ENCODE data around the gene CAPN12. TPM values are rescaled to one million over a fixed set of nuclear protein-coding genes. Genes with fewer than 3 reads are reported as not detected.
A peak's percentile ranks its signal among the peaks of the same experiment; 100 is the strongest.

CAPN12 gene
- total RNA-seq, 1 experiment from 2014 or later, result 8.8 TPM

DNA sequence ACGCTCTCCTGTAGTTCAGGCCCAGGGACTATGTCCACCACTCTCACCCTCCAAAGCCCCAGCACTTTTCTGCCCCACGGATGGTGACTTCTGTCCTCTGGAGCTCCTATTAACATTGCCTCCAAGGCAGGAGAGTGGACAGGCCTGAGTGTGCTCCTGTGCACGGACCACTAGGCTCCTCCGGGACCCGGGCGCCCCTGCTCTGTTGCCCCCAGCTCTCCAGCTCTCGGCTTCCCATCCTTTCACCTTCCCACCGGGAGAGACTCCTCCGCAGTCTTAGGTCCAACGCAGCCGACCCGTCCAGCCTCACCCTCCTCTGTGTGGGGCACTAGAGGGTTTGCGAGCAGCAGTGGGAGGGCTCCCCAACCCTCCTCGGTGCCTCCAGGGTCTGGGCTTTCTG lies 30.4 kb downstream of the CAPN12 start (continued):
- TF ChIP-seq TCF7L2 (IDR thresholded peaks at IDR 0.05; ENCODE audit: borderline replicate concordance, extremely low read depth, insufficient read depth, insufficient read length), result no peak
- TF ChIP-seq ZFX (IDR thresholded peaks at IDR 0.05), result no peak

DNA sequence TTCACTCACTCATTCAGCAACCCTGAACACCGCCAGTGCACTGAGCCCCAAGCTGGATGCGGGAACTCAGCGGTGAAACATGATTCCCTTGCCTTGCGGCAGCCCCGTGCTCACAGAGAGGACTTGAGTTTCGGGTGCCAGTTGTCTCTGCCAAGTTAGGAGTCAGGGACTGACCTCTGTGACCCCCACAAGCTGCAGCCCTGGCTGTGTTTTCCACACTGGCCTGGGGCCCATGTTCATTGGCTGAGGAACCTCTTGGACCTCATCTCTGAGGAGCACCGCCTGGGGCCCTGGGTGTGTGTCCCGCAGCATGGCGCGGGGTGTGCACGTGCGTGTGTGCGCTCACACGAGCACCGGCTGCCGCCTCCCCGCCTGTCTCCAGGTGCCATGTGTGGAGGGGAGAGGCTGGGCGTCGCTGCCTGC lies 31.0 kb downstream of the CAPN12 start:
- no peak for TF ChIP-seq ELF1 (IDR thresholded peaks at IDR 0.05; ENCODE audit: borderline replicate concordance, low read depth)
- TF ChIP-seq POLR2AphosphoS5 (IDR thresholded peaks at IDR 0.05; ENCODE audit: low read depth, low read length), result 0 out of 2 replicates have a peak, but pooled peaks have one; percentile 3
- ChIA-PET CTCF (no interaction called here), POLR2A (no interaction called here), RAD21 (ENCODE audit: low non-redundant PET in 1 of 2, low total read pairs in 2 of 2, uncharacterized antibody in 2 of 2, unreplicated experiment in 2 of 2) (no interaction called here)
- H3K9me2 ChIP-seq (ENCODE audit: insufficient read depth), result no peaks in the 10 kb centered on the region
- H3K9ac ChIP-seq (ENCODE audit: low read length), result no peak overlapping the region
- DNase-seq (ENCODE audit: low read depth, low spot score), result no peak
- BruUV-seq (replicated peaks), result no TSS peak
- intact Hi-C loops (cut with micrococcal nuclease), result no loop called here
- peaks cover 26% of the 10 kb centered on the region; the same call in 1 of the 2 replicates for H3K79me2 ChIP-seq (ENCODE audit: insufficient read depth, low read length)
- no peaks in the 10 kb centered on the region for H3K9me3 ChIP-seq (ENCODE audit: control insufficient read depth in 1 of 2, insufficient read depth in 1 of 2, low read depth in 1 of 2, low read length in 2 of 2)
- no peak overlapping the region for H3K4me2 ChIP-seq (ENCODE audit: low read length)
- no peak overlapping the region for H3K27ac ChIP-seq (ENCODE audit: low read depth, low read length)
- H4K20me1 ChIP-seq (ENCODE audit: insufficient read depth), result no peaks in the 10 kb centered on the region
- no peaks in the 10 kb centered on the region for H3K27me3 ChIP-seq (ENCODE audit: insufficient read depth, low read length)
- no peak overlapping the region for H3K4me3 ChIP-seq (replicated peaks in 1 of 2; ENCODE audit: low read depth in 1 of 2, low read length in 2 of 2)
- no peak for ATAC-seq
- H2AFZ ChIP-seq (ENCODE audit: low read depth, low read length, poor library complexity, severe bottlenecking), result no peak overlapping the region
- peaks cover 39 to 74% of the 10 kb centered on the region in 2 experiments for H3K36me3 ChIP-seq (ENCODE audit: control insufficient read depth in 1 of 2, insufficient read depth in 2 of 2, low read length in 2 of 2)
- no peaks in the 10 kb centered on the region for H3K4me1 ChIP-seq (ENCODE audit: control insufficient read depth in 1 of 2, insufficient read depth in 2 of 2, low read length in 2 of 2)

DNA sequence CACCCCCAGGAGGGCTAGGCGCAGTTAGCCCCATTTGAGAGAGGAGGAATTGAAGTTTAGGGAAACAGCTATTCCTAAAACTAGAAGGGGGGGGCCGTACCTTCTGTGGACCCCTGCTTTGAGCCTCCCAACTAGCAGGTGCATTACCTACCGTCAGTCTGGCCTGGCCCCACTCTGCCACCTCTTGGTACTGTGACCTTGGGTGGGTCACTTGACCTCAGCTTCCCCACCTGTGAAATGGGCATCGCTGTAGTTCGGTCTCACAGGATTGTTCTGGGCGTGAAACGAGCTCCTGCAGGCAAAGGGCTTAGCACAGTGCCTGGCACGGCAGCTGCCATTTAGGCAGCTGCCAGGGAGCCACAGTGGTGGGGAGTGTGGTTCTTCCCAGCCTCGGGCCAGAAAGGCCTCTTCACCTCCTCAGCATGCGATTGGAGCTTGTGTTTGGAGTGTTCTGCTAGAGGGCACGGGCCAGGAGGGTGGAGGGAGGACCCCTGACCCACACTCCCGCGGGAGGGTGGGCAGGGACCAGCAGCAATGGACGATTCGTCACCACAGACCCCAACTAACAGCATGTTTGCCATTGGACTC lies 32.0 kb downstream of the CAPN12 start:
- Histone ChIP-seq H4K20me1 (ENCODE audit: insufficient read depth) (no peaks in the 10 kb centered on the region), H3K36me3 (ENCODE audit: control insufficient read depth in 1 of 2, insufficient read depth in 2 of 2, low read length in 2 of 2) (peaks cover 45 to 76% of the 10 kb centered on the region in 2 experiments), H3K9me3 (ENCODE audit: control insufficient read depth in 1 of 2, insufficient read depth in 1 of 2, low read depth in 1 of 2, low read length in 2 of 2) (no peaks in the 10 kb centered on the region), H3K4me1 (ENCODE audit: control insufficient read depth in 1 of 2, insufficient read depth in 2 of 2, low read length in 2 of 2) (no peaks in the 10 kb centered on the region), H3K4me3 (replicated peaks in 1 of 2; ENCODE audit: low read depth in 1 of 2, low read length in 2 of 2) (no peak overlapping the region), H3K27ac (ENCODE audit: low read depth, low read length) (no peak overlapping the region), H3K79me2 (ENCODE audit: insufficient read depth, low read length) (peaks cover 28% of the 10 kb centered on the region; the same call in 1 of the 2 replicates), H2AFZ (ENCODE audit: low read depth, low read length, poor library complexity, severe bottlenecking) (no peak overlapping the region), H3K9me2 (ENCODE audit: insufficient read depth) (no peaks in the 10 kb centered on the region), H3K9ac (ENCODE audit: low read length) (no peak overlapping the region), H3K4me2 (ENCODE audit: low read length) (no peak overlapping the region), H3K27me3 (ENCODE audit: insufficient read depth, low read length) (no peaks in the 10 kb centered on the region)
- ATAC-seq, result no peak
- CTCF ChIA-PET, result no interaction called here
- TF ChIP-seq EZH2 (IDR thresholded peaks at IDR 0.05), result no peak
- no peak for TF ChIP-seq CBX3 (IDR thresholded peaks at IDR 0.05; ENCODE audit: low read depth)
- TF ChIP-seq, protein P1, sequence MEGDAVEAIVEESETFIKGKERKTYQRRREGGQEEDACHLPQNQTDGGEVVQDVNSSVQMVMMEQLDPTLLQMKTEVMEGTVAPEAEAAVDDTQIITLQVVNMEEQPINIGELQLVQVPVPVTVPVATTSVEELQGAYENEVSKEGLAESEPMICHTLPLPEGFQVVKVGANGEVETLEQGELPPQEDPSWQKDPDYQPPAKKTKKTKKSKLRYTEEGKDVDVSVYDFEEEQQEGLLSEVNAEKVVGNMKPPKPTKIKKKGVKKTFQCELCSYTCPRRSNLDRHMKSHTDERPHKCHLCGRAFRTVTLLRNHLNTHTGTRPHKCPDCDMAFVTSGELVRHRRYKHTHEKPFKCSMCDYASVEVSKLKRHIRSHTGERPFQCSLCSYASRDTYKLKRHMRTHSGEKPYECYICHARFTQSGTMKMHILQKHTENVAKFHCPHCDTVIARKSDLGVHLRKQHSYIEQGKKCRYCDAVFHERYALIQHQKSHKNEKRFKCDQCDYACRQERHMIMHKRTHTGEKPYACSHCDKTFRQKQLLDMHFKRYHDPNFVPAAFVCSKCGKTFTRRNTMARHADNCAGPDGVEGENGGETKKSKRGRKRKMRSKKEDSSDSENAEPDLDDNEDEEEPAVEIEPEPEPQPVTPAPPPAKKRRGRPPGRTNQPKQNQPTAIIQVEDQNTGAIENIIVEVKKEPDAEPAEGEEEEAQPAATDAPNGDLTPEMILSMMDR (IDR thresholded peaks at IDR 0.05 in 2 of 3, conservative IDR thresholded peaks at IDR 0.05 in 1 of 3; ENCODE audit: borderline replicate concordance in 1 of 3, insufficient read depth in 1 of 3, low read depth in 2 of 3, low read length in 2 of 3), result no peak
- TF ChIP-seq, protein P2, sequence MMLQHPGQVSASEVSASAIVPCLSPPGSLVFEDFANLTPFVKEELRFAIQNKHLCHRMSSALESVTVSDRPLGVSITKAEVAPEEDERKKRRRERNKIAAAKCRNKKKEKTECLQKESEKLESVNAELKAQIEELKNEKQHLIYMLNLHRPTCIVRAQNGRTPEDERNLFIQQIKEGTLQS (IDR thresholded peaks at IDR 0.05), result no peak
- no peak for TF ChIP-seq EZH2phosphoT487 (IDR thresholded peaks at IDR 0.05; ENCODE audit: borderline replicate concordance)
- no peak for TF ChIP-seq RAD21 (IDR thresholded peaks at IDR 0.05; ENCODE audit: low read depth)
- TF ChIP-seq CEBPB (IDR thresholded peaks at IDR 0.05; ENCODE audit: low read depth), result no peak
- TF ChIP-seq ZNF274 (IDR thresholded peaks at IDR 0.05; ENCODE audit: low read depth, low read length), result no peak
- no peak for TF ChIP-seq SRF (IDR thresholded peaks at IDR 0.05; ENCODE audit: low read depth)
- no peak for TF ChIP-seq EGR1 (IDR thresholded peaks at IDR 0.05; ENCODE audit: low read depth)
- no peak; the same call in 1 of the 2 replicates for TF ChIP-seq POLR2AphosphoS5 (IDR thresholded peaks at IDR 0.05; ENCODE audit: low read depth, low read length)
- intact Hi-C loops (cut with micrococcal nuclease), result no loop called here
- POLR2A ChIA-PET, result no interaction called here
- no peak for DNase-seq (ENCODE audit: low read depth, low spot score)
- BruUV-seq (replicated peaks), result no TSS peak
- RAD21 ChIA-PET (ENCODE audit: low non-redundant PET in 1 of 2, low total read pairs in 2 of 2, uncharacterized antibody in 2 of 2, unreplicated experiment in 2 of 2), result no interaction called here
